IMR-90 (cell line): ENCODE measurements around the gene ADISSP. TPM values are rescaled to one million over a fixed set of nuclear protein-coding genes. Genes with fewer than 3 reads are reported as not detected.

Experiments used
- ATAC-seq: fragments of 200-7000 bp; cut with Tn5 transposase; 2 replicates; pipeline ENCODE4 v1.9.1; 2020; ENCODE audit warnings: low read depth, mild to moderate bottlenecking, moderate library complexity
- BruUV-seq: library from RNA; stranded (reverse); fragments of 400-500 nt; replicated peaks from 2 replicates; lab custom pipeline; 2021; lab: Mats Ljungman, UMichigan
- CTCF ChIA-PET: fragments of 300-600 bp; formaldehyde crosslinking; extraction: SDS; loops from one replicate; lab custom pipeline; 2021; ENCODE audit warnings: antibody characterized with exemption; lab: Yijun Ruan, JAX
- POLR2A ChIA-PET: fragments of 300-600 bp; sonication (Branson Sonifier 250); formaldehyde crosslinking; loops from one replicate; lab custom pipeline; 2022; ENCODE audit warnings: antibody characterized with exemption; ENCODE audit not compliant: unreplicated experiment; lab: Charles Lee
- DNase-seq: peaks from one replicate; pipeline ENCODE4 v3.0.0; 2013
- H2AFZ ChIP-seq: replicated peaks from 2 replicates; pipeline ENCODE3; 2013; ENCODE audit warnings: low read length, mild to moderate bottlenecking; ENCODE audit not compliant: poor library complexity
- H2AK5ac ChIP-seq: 2 replicates; pipeline ENCODE4 v1.6.1; 2013; ENCODE audit warnings: low read depth, low read length, inconsistent platforms
- H2AK9ac ChIP-seq: replicated peaks from 2 replicates; pipeline ENCODE3; 2013; ENCODE audit warnings: mild to moderate bottlenecking, low read depth, low read length, moderate library complexity; ENCODE audit not compliant: poor library complexity
- H2BK120ac ChIP-seq: 2 replicates; pipeline ENCODE4 v1.6.1; 2013; ENCODE audit warnings: low read depth, low read length, inconsistent platforms
- H2BK15ac ChIP-seq: 3 replicates; pipeline ENCODE4 v1.6.1; 2013; ENCODE audit warnings: low read depth, low read length, inconsistent platforms
- H2BK20ac ChIP-seq: 2 replicates; pipeline ENCODE4 v1.6.1; 2013; ENCODE audit warnings: low read depth, mild to moderate bottlenecking, inconsistent platforms, low read length, moderate library complexity
- H2BK5ac ChIP-seq: 2 replicates; pipeline ENCODE4 v1.6.1; 2013; ENCODE audit warnings: mild to moderate bottlenecking, low read depth, low read length, inconsistent platforms; ENCODE audit not compliant: poor library complexity, severe bottlenecking
- H3K14ac ChIP-seq: replicated peaks from 2 replicates; pipeline ENCODE4 v1.6.1; 2013; ENCODE audit warnings: low read depth, low read length, inconsistent platforms
- H3K18ac ChIP-seq: 2 replicates; pipeline ENCODE4 v1.6.1; 2013; ENCODE audit warnings: low read depth, low read length, control low read depth
- H3K23ac ChIP-seq: 2 replicates; pipeline ENCODE4 v1.6.1; 2013; ENCODE audit warnings: low read depth, low read length, inconsistent platforms
- H3K27ac ChIP-seq: 2 replicates; pipeline ENCODE4 v1.5.1; 2013; ENCODE audit warnings: mild to moderate bottlenecking, control low read depth, low read length; ENCODE audit not compliant: insufficient read depth
- H3K27me3 ChIP-seq: 2 replicates; pipeline ENCODE4 v1.6.1; 2013; ENCODE audit warnings: low read length; ENCODE audit not compliant: control insufficient read depth, insufficient read depth
- H3K36me3 ChIP-seq: 2 replicates; pipeline ENCODE4 v1.6.1; 2013; ENCODE audit warnings: low read length, mixed read lengths; ENCODE audit not compliant: control insufficient read depth, insufficient read depth
- H3K4ac ChIP-seq: 2 replicates; pipeline ENCODE4 v1.6.1; 2013; ENCODE audit warnings: low read depth, low read length, inconsistent platforms
- H3K4me1 ChIP-seq: 2 replicates; pipeline ENCODE4 v1.6.1; 2013; ENCODE audit warnings: low read length, mixed read lengths; ENCODE audit not compliant: control insufficient read depth, insufficient read depth
- H3K4me2 ChIP-seq: 2 replicates; pipeline ENCODE4 v1.6.1; 2013; ENCODE audit warnings: low read depth, mild to moderate bottlenecking, control low read depth, low read length, moderate library complexity
- H3K4me3 ChIP-seq: 2 replicates; pipeline ENCODE4 v1.5.1; 2013; ENCODE audit warnings: low read depth, mild to moderate bottlenecking, control low read depth, low read length, moderate library complexity; ENCODE audit not compliant: insufficient read depth
- H3K56ac ChIP-seq: 2 replicates; pipeline ENCODE4 v1.6.1; 2013; ENCODE audit warnings: low read length, inconsistent platforms; ENCODE audit not compliant: insufficient read depth; ENCODE audit errors: extremely low read depth
- H3K79me1 ChIP-seq, 2 experiments: 2 replicates each; pipeline ENCODE4 v1.6.1; 2013; ENCODE audit warnings: low read length in 2 of 2, inconsistent platforms in 1 of 2, low read depth in 1 of 2
- H3K9ac ChIP-seq: 2 replicates; pipeline ENCODE4 v1.6.1; 2013; ENCODE audit warnings: low read depth, low read length, control low read depth
- H3K9me1 ChIP-seq: 2 replicates; pipeline ENCODE4 v1.6.1; 2013; ENCODE audit warnings: low read length, inconsistent platforms; ENCODE audit not compliant: insufficient read depth
- H3K9me3 ChIP-seq: 2 replicates; pipeline ENCODE4 v1.6.1; 2013; ENCODE audit warnings: low read length; ENCODE audit not compliant: control insufficient read depth, insufficient read depth
- H4K20me1 ChIP-seq: 2 replicates; pipeline ENCODE4 v1.6.1; 2013; ENCODE audit warnings: low read length, inconsistent platforms; ENCODE audit not compliant: insufficient read depth
- H4K5ac ChIP-seq: 2 replicates; pipeline ENCODE4 v1.6.1; 2013; ENCODE audit warnings: mild to moderate bottlenecking, low read depth, low read length, control low read depth
- H4K8ac ChIP-seq, 2 experiments: 2 replicates each; pipeline ENCODE4 v1.6.1; 2013; ENCODE audit warnings: low read depth in 2 of 2, low read length in 2 of 2, control low read depth in 1 of 2, inconsistent platforms in 1 of 2
- H4K91ac ChIP-seq: 2 replicates; pipeline ENCODE4 v1.6.1; 2013; ENCODE audit warnings: low read depth, low read length, inconsistent platforms; ENCODE audit not compliant: insufficient read depth
- BHLHE40 ChIP-seq: fragments of 150-350 bp; IDR thresholded peaks from 2 replicates; pipeline ENCODE4 v1.6.1; 2016; ENCODE audit warnings: mild to moderate bottlenecking, low read depth, low read length
- CEBPB ChIP-seq: IDR thresholded peaks from 2 replicates; pipeline ENCODE4 v1.6.1; 2012; ENCODE audit warnings: low read depth, low read length, improper control_type of control experiment
- CHD1 ChIP-seq: IDR thresholded peaks from 2 replicates; pipeline ENCODE4 v1.6.1; 2012; ENCODE audit warnings: low read depth, low read length, improper control_type of control experiment
- FOS ChIP-seq: fragments of 150-350 bp; IDR thresholded peaks from 2 replicates; pipeline ENCODE4 v1.6.1; 2016; ENCODE audit warnings: low read depth, low read length
- MAFK ChIP-seq: IDR thresholded peaks from 2 replicates; pipeline ENCODE4 v1.6.1; 2012; ENCODE audit warnings: low read depth, low read length, improper control_type of control experiment
- MAZ ChIP-seq: IDR thresholded peaks from 2 replicates; pipeline ENCODE4 v1.6.1; 2012; ENCODE audit warnings: low read depth, mild to moderate bottlenecking, low read length, improper control_type of control experiment, moderate library complexity, borderline replicate concordance
- MXI1 ChIP-seq: IDR thresholded peaks from 2 replicates; pipeline ENCODE4 v1.6.1; 2012; ENCODE audit warnings: low read depth, mild to moderate bottlenecking, low read length, moderate library complexity, borderline replicate concordance
- NFE2L2 ChIP-seq: fragments of 150-350 bp; IDR thresholded peaks from 2 replicates; pipeline ENCODE4 v1.6.1; 2016; ENCODE audit warnings: low read depth, mild to moderate bottlenecking, low read length
- POLR2A ChIP-seq: IDR thresholded peaks from 2 replicates; pipeline ENCODE4 v1.6.1; 2012; ENCODE audit warnings: mild to moderate bottlenecking, low read depth, low read length
- RAD21 ChIP-seq: IDR thresholded peaks from 2 replicates; pipeline ENCODE4 v1.6.1; 2012; ENCODE audit warnings: low read length, improper control_type of control experiment
- RFX5 ChIP-seq: IDR thresholded peaks from 2 replicates; pipeline ENCODE4 v1.8.0; 2012; ENCODE audit warnings: low read depth, mild to moderate bottlenecking, low read length, moderate library complexity
- SMC3 ChIP-seq: fragments of 150-350 bp; IDR thresholded peaks from 2 replicates; pipeline ENCODE4 v1.6.1; 2016; ENCODE audit warnings: low read depth, mild to moderate bottlenecking, antibody characterized with exemption, low read length, moderate library complexity
- WGBS, 2 experiments: methylation state at CpG; one replicate each; pipeline versions ENCODE4 v1.1.5 to v1.1.7; 2013; ENCODE audit warnings: missing lambda C conversion rate in 2 of 2; ENCODE audit not compliant: insufficient read length in 1 of 2; ENCODE audit errors: extremely low coverage in 2 of 2; 5-methylcytosine and 5-hydroxymethylcytosine counted together
- dilution Hi-C: fragments of 300-500 bp; cut with HindIII; formaldehyde crosslinking; loops from one replicate; pipeline ENCODE4 v1.14.3; 2018; ENCODE audit warnings: low sequenced_read_pairs; ENCODE audit not compliant: unreplicated experiment
- in situ Hi-C: fragments of 300-500 bp; cut with MboI; formaldehyde crosslinking; loops from 3 replicates; pipeline ENCODE4 v1.14.3; 2019; ENCODE audit warnings: low sequenced_read_pairs, inconsistent platforms, mixed read lengths
- intact Hi-C: fragments of 100-400 bp; cut with micrococcal nuclease; formaldehyde crosslinking; loops from 2 replicates; pipeline ENCODE4 v1.10.0; 2022
- polyA plus RNA-seq, 3 experiments: library from polyadenylated mRNA; depleted of rRNA; stranded (reverse); fragments of >200 nt; gene quantifications; 2 replicates each; pipeline ENCODE4 v1.2.3, GENCODE V29; 2012; ENCODE audit warnings: low replicate concordance in 1 of 3
- total RNA-seq: library from RNA; depleted of rRNA; stranded (reverse); fragments of >200 nt; gene quantifications from 2 replicates; pipeline ENCODE4 v1.2.3, GENCODE V29; 2012
- TF ChIP-seq, protein P1 (sequence below): fragments of 150-350 bp; IDR thresholded peaks from 2 replicates; pipeline ENCODE4 v1.6.1; 2017; ENCODE audit warnings: mild to moderate bottlenecking, antibody characterized with exemption, low read length, low read depth

ADISSP gene
- total and polyA plus RNA-seq, 2 of the 4 experiments (the other 2 are of a cell fraction) = 31.9 to 58.2 TPM

DNA sequence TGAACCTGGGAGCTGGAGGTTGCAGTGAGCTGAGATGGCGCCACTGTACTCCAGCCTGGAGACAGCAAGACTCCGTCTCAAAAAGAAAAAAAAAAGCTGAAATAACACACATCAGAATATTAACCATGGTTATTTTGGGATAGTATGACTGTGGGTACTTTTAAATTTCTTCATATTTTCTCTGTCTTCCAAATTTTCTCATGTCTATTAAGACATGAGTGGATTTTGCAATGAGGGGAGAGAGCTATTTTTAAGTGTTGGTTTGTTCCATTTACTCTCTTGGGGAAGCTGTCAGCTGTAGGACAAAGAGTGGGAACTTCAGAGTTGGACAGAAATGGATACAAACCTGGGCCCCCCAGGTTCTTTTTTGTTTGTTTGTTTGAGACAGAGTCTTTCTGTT lies 10.3 kb downstream of the ADISSP start:
- WGBS, 2 experiments = no CpG with 5 or more reads among the region's 2 CpGs

More for the DNA sequence above, 10.3 kb downstream of the ADISSP start:
- Histone ChIP-seq H3K27me3 (no peaks in the 10 kb centered on the region), H2BK15ac (no peak overlapping the region), H2AK5ac (no peak overlapping the region), H3K56ac (no peak overlapping the region), H4K8ac (no peak overlapping the region), H4K5ac (no peak overlapping the region), H4K91ac (no peak overlapping the region), H4K20me1 (peaks cover 14% of the 10 kb centered on the region; the same call in 1 of the 2 replicates), H3K4me1 (no peaks in the 10 kb centered on the region; the same call in 1 of the 2 replicates), H3K36me3 (peaks cover 9% of the 10 kb centered on the region; the same call in 1 of the 2 replicates), H3K18ac (no peak overlapping the region), H3K9ac (no peak overlapping the region), H3K4me3 (no peak overlapping the region), H3K14ac (no peak overlapping the region), H3K4ac (no peak overlapping the region), H2BK120ac (no peak overlapping the region), H3K27ac (no peak overlapping the region), H3K4me2 (no peak overlapping the region), H3K9me3 (no peaks in the 10 kb centered on the region), H2BK5ac (no peak overlapping the region), H2AK9ac (no peak overlapping the region), H3K9me1 (peaks cover 5% of the 10 kb centered on the region), H3K23ac (no peak overlapping the region), H2BK20ac (no peak overlapping the region), H3K79me1 (peaks cover 3 to 20% of the 10 kb centered on the region in 2 experiments; a peak in 3 of 4 replicates), H2AFZ (no peak overlapping the region)
- TF ChIP-seq CHD1 (no peak), MAFK (no peak), RFX5 (no peak), MXI1 (no peak), SMC3 (no peak), POLR2A (no peak), RAD21 (no peak), NFE2L2 (no peak), FOS (no peak), BHLHE40 (no peak), MAZ (no peak), CEBPB (no peak)
- TF ChIP-seq, protein P1, sequence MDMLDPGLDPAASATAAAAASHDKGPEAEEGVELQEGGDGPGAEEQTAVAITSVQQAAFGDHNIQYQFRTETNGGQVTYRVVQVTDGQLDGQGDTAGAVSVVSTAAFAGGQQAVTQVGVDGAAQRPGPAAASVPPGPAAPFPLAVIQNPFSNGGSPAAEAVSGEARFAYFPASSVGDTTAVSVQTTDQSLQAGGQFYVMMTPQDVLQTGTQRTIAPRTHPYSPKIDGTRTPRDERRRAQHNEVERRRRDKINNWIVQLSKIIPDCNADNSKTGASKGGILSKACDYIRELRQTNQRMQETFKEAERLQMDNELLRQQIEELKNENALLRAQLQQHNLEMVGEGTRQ = no peak
- ChIA-PET CTCF (interaction anchor here (0.8 kb wide), 1 partner anchor 10 kb away, joined by 3 read pairs; the partner anchor contains the start of gene ADISSP), POLR2A (no interaction called here)
- no peak for ATAC-seq
- intact Hi-C loops = no loop called here
- DNase-seq = no peak
- dilution Hi-C loops = no loop called here
- in situ Hi-C loops = no loop called here
- no TSS peak for BruUV-seq
